CD1c-positive myeloid dendritic cell (primary cell): ENCODE results near the gene OR5L2.
"Not testable (repeated sequence)": the region's sequence is repeated elsewhere in the genome, so short reads cannot be mapped to it uniquely, and the experiment has no call there.

Experiments used
- DNase-seq: peaks from one replicate; pipeline ENCODE4 v3.0.0-alpha.2; 2016; ENCODE audit errors: extremely low spot score

Gene OR5L2

DNA sequence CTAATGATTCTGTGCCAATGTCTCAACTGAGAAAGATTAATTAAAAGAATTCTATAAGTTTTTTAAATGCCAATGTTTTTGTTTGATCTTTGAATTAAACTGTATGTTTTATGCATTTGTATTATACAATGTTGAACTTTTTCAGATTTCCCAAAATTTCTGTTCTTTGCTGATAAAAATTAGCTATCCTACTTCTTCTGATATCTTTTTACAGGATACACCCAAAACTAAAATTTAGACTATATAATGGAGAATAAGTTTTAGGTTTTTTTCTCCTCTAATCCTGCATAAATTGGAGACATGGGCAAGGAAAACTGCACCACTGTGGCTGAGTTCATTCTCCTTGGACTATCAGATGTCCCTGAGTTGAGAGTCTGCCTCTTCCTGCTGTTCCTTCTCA lies at the start of gene OR5L2:
OR5L2 (plus strand) TSS at position 301 of the 400 bp plus-strand sequence; CDS start at position 301, 0 bp downstream.
- DNase-seq = no peak

DNA sequence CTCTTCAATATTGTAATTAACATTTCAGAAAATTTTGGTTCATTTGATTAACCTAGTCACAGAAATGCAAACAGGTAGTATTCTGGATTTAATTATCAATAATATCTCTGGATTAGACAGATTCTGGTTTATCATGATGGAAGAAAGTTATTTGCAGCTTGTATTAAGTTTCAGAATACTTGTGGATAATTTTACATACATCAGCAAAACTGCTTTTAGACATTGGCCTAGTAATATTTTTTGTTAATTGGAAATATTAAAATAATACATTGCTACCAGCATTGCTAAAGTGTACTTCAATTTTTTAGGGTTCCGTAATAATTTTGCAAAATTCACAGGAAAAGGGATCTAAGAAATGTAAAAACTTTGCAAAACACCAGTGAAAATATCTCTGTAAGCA lies 35.4 kb upstream of the OR5L2 start:
- no peak for DNase-seq

DNA sequence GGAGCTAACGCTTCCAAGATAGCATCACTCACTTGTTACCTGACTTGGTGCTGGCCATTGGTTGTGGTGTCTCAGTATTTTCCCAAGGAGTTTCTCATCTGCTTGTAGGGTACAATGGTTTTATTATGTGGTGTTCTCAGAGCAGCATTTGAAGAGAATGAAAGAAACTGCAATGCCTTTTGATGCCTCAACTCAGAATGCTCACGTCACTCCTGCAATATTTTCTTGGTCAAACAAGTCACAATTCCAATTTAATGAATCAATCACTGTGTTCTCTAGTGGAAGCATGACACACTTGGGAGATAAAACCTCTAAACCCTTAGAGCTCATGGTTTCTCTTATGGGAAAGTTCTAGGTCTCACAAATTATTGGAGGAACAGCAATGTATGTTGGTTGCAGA lies 33.7 kb upstream of the OR5L2 start:
- DNase-seq = no peak

DNA sequence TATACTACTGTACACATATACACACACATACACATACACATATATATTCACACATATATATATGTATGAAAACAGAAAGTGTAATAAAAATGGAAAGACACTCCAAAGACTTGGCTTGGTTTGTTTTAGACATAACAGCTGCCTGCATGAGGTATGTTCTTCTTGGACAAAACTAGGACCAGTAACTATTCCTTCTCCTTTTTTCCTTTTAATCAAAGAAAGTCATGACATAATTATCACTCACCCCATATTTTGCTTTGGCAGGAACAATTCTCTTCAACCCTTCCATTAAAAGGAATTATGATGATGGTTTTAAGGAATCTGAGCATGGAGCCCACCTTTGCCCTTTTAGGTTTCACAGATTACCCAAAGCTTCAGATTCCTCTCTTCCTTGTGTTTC lies 31.8 kb upstream of the OR5L2 start, which contains the start of gene OR5D14:
OR5D14 (plus strand) TSS at position 301 of the 400 bp plus-strand sequence; CDS start at position 301, 0 bp downstream.
- DNase-seq = no peak

DNA sequence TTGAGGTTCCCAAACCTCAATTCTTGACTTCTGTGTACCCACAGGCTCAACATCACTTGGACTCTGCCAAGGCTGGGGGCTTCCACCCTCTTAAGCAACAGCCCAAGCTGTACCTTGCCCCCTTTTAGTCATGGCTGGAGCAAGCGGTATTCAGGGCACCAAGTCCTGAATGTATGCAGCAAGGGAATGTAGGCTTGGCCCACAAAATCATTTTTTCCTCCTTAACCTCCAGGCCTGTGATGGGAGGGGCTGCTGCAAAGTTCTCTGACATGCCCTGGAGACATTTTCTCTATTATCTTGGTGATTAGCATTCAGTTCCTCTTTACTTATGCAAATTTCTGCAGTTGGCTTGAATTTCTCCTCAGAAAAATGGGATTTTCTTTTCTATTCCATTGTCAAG lies 20.8 kb upstream of the OR5L2 start:
- no peak for DNase-seq

DNA sequence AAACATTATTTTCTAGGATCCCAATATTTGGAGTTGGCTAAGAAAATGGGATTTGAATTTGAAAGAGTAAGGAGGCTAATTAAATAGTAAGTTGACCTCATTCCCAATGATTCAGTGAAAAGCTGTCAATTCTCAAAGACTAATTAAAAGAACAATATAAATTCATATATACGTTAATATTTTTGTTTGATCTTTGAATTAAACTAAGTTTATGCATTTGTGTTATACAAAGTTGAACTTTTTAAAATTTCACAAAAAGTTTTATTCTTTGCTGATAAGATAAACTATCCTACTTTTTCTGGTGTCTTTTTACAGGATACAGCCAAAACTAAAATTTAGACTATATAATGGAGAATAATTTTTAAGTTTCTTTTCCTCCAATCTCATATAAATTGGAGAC lies 16.0 kb upstream of the OR5L2 start, which contains the start of gene OR5L1:
OR5L1 (plus strand) TSS at position 301 of the 400 bp plus-strand sequence. CDS start 100 bp downstream, outside the sequence.
- no peak for DNase-seq

DNA sequence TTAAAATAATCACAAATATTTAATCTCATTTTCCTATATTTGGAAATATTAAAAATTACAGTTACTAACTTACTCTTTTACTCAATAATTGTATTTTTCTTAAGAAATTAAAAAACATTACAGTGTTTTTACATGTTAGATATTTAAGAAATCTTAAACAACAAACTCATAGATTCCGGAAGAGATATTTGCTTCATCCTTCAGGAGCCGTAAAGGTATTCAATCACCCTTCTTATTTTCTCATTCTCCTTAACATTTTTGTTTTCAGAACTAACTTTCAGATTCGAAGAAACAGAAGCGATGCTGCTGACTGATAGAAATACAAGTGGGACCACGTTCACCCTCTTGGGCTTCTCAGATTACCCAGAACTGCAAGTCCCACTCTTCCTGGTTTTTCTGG lies 7.7 kb upstream of the OR5L2 start, which contains the start of gene OR5D18:
OR5D18 (plus strand) TSS at position 301 of the 400 bp plus-strand sequence; CDS start at position 301, 0 bp downstream.
- DNase-seq = no peak

DNA sequence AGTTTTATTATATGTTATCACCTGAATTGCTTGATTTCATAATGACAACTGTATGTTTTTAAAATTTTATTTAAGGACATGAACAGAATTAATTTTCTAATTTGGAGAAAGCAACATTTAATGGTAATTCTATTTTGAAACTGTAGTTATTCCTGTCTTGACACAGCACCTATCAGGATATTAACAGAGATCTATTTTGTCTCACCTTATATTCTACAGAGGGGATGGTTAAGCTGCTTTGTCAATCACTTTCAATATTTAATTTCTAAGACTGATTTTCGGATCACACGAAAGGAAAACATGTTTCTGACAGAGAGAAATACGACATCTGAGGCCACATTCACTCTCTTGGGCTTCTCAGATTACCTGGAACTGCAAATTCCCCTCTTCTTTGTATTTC lies 11.4 kb downstream of the OR5L2 start, which contains the start of gene OR5D16:
OR5D16 (plus strand) TSS at position 301 of the 400 bp plus-strand sequence; CDS start at position 301, 0 bp downstream.
- no peak for DNase-seq

DNA sequence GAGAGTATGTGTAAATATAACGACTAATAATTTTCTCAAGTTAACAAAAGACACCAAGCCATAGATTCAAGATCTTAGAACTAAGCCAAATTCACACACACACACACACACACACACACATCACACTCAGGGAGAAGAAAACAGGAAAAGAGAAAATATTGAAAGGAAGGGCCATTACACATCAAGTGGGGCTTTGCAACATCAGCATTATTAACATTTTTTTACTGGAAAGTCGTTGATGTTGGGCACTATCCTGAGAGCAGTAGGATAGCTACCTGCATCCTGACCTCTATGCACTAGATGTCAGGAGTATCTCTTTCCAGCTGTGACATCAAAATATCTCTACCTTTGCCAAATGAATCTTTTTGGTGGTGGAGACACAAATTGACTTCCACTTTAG lies 20.4 kb downstream of the OR5L2 start:
- no peak for DNase-seq

DNA sequence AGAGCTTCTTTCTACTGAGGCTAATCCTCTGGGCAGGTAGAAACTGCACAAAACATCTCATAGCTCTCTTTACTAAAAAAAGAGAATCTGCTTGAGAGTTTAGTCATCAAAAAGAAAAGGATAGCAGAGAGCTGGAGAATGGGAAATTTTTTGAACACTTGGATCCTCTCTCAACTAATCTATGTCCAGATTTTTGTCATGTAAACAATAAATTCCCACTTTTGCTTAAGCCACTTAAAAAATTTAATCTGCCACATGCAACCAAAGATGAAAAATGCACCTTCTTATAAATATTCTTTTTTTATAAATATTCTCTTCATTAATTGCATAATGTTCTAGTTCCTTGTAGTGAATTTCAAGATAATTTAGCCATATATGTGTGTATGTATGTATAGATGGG lies 22.0 kb downstream of the OR5L2 start:
- DNase-seq = no peak

DNA sequence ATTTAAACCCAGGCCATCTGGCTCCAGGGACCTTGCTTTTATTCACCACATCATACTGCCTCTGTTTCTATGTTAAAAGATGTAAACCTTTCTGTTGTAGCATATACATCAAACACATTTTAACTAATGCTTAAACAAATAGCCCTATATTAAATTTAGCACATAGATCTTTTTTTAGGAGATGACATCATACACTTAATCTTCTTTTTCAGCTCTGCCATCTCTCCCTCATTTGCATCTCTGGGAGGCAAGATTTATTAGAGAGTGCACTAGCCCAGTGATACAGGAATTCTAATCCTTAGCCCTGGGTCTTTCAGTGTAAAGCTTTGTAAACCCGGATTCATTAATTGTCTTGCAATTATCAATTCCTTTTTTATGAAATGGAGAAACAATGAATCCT lies 25.1 kb downstream of the OR5L2 start:
- DNase-seq = no peak

DNA sequence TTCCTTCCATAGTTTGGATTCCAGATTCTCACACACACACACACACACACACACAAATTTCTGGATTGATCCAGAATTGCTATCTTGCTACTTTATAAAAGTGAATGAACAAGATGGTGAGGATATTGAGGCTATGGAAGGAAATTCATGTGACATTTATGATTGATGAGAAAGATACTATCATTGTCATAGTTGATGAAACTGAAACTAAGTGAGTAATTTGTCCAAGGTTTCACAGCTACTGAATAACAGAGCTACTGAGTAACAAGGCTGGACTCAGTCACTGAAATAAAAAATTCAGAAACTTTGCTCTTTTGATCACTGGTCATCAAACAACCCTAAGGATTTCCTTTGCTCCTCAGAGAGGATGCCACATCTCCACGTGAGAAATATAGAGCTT lies 27.7 kb downstream of the OR5L2 start:
- DNase-seq = no peak

DNA sequence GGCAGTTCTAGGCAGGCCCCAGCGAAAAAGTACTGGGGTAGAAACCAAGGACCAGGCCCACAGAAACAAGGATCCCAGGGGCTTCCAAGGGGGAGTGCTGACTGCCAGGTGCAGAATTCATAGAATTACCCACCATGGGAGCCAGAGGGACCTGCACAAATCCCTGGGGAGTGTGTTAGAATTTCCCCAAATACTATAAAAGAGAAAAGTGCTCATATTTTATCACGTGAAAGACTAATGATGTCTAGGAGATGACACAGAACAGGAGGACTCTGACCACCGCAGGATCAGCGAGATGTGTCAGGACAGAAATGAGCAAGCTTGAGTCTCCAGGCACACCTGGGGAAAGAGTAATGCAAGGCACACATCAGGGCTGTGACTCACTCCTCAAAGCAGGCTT lies 40.3 kb downstream of the OR5L2 start:
- DNase-seq = not testable (repeated sequence)

DNA sequence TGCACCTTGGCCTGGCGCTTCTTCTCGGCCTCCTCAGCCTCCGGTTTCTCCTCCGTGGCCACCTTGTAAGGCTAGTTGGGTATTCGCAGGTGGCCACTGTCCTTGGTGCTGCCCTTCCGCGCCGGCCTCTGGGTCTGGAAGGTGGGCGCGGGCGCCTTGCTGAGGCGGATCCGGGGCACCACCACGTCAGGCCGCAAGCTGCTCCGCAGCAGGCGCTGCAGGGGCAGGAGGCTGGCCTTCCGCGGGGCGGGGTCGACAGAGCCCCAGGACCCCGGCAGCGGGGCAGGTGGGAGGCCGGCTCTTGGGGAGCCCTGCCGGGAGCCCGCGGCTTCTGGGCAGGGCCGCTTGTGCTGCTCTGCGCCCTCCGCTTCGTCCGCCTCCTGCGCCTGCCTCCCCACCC lies 45.7 kb downstream of the OR5L2 start:
- not testable (repeated sequence) for DNase-seq

DNA sequence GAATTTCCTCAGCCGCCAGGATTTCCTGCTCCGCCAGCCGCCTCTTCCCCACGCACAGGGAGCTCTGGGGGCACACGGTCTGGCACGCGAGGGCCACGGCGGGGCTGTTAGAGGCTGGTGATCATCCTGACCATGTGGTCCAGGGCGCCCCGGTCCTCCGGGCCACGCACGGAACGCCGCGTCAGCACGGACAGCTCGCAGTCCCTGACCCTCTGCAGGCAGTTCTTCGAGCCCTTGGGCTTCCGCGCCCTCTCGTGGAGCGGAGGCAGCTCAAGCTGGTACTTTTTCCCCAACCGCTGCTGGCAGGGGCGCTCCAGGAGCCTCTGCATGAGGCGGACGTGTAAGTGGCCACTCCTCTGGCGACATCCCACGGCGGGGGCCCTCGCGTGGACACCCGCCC lies 46.1 kb downstream of the OR5L2 start:
- DNase-seq = not testable (repeated sequence)
